Nephron progenitor cell (in vitro differentiated cells): ENCODE results near the gene MASTL.
"Not testable (repeated sequence)": the region's sequence is repeated elsewhere in the genome, so short reads cannot be mapped to it uniquely, and the experiment has no call there.

Source experiments
- DNase-seq: peaks from one replicate; pipeline ENCODE4 v3.0.0; 2021
- H3K27ac Mint-ChIP-seq: 2 replicates; pipeline ENCODE4 v1.8.0; 2021; ENCODE audit warnings: mild to moderate bottlenecking, moderate library complexity, mixed read lengths
- H3K27me3 Mint-ChIP-seq: 2 replicates; pipeline ENCODE4 v1.8.0; 2021; ENCODE audit warnings: mild to moderate bottlenecking, low read depth, mixed read lengths; ENCODE audit not compliant: poor library complexity
- H3K36me3 Mint-ChIP-seq: 2 replicates; pipeline ENCODE4 v1.8.0; 2021; ENCODE audit warnings: low read depth, mixed read lengths
- H3K4me1 Mint-ChIP-seq: 2 replicates; pipeline ENCODE4 v1.8.0; 2021; ENCODE audit warnings: mixed read lengths
- H3K4me3 Mint-ChIP-seq: 2 replicates; pipeline ENCODE4 v1.8.0; 2021; ENCODE audit warnings: mild to moderate bottlenecking, moderate library complexity, mixed read lengths
- H3K9me3 Mint-ChIP-seq: 2 replicates; pipeline ENCODE4 v1.8.0; 2021; ENCODE audit warnings: mild to moderate bottlenecking, moderate library complexity, mixed read lengths
- CTCF ChIP-seq: fragments of 200-600 bp; sonication (generic); IDR thresholded peaks from 2 replicates; pipeline ENCODE4 v1.5.0; 2021; ENCODE audit warnings: antibody characterized with exemption

Gene MASTL

GRCh38 chr10:27147701-27148100 is 7.5 kb upstream of the MASTL start:
- no peak for DNase-seq
- H3K4me1 Mint-ChIP-seq: peaks cover 14% of the 10 kb centered on the region
- no peak overlapping the region for H3K27ac Mint-ChIP-seq
- H3K9me3 Mint-ChIP-seq: no peaks in the 10 kb centered on the region
- peaks cover 83% of the 10 kb centered on the region for H3K36me3 Mint-ChIP-seq
- H3K4me3 Mint-ChIP-seq: no peak overlapping the region
- TF ChIP-seq CTCF: no peak
- no peaks in the 10 kb centered on the region for H3K27me3 Mint-ChIP-seq

- TF ChIP-seq CTCF: no peak
- peaks cover 63% of the 10 kb centered on the region for H3K36me3 Mint-ChIP-seq
- no peak overlapping the region for H3K27ac Mint-ChIP-seq
Observed at GRCh38 chr10:27150261-27150660, 4.9 kb upstream of the MASTL start.

GRCh38 chr10:27152687-27153086 is 2.5 kb upstream of the MASTL start:
- no peak for DNase-seq
- Mint-ChIP-seq H3K27me3 (peaks cover 3% of the 10 kb centered on the region), H3K27ac (no peak overlapping the region), H3K36me3 (peaks cover 46% of the 10 kb centered on the region), H3K9me3 (no peaks in the 10 kb centered on the region), H3K4me1 (peaks cover 46% of the 10 kb centered on the region), H3K4me3 (peak overlapping the region; percentile 100)
- TF ChIP-seq CTCF: no peak

More at GRCh38 chr10:27150261-27150660, 4.9 kb upstream of the MASTL start:
- peaks cover 26% of the 10 kb centered on the region for H3K4me1 Mint-ChIP-seq
- no peaks in the 10 kb centered on the region for H3K9me3 Mint-ChIP-seq
- H3K4me3 Mint-ChIP-seq: peak overlapping the region; percentile 18
- DNase-seq: no peak
- peaks cover 3% of the 10 kb centered on the region for H3K27me3 Mint-ChIP-seq

- peaks cover 3% of the 10 kb centered on the region for H3K27me3 Mint-ChIP-seq
Observed at GRCh38 chr10:27153329-27153728, 1.8 kb upstream of the MASTL start.

GRCh38 chr10:27153845-27154193 is 1.3 kb upstream of the MASTL start:
- H3K9me3 Mint-ChIP-seq: no peaks in the 10 kb centered on the region
- H3K4me1 Mint-ChIP-seq: peaks cover 52% of the 10 kb centered on the region
- peaks cover 3% of the 10 kb centered on the region for H3K27me3 Mint-ChIP-seq
- H3K27ac Mint-ChIP-seq: peak overlapping the region; percentile 100
- DNase-seq: no peak
- TF ChIP-seq CTCF: no peak
- peaks cover 45% of the 10 kb centered on the region for H3K36me3 Mint-ChIP-seq
- H3K4me3 Mint-ChIP-seq: peak overlapping the region; percentile 100

More at GRCh38 chr10:27153329-27153728, 1.8 kb upstream of the MASTL start:
- DNase-seq: no peak
- Mint-ChIP-seq H3K27ac (peak overlapping the region; percentile 100), H3K36me3 (peaks cover 46% of the 10 kb centered on the region), H3K4me1 (peaks cover 52% of the 10 kb centered on the region), H3K4me3 (peak overlapping the region; percentile 100), H3K9me3 (no peaks in the 10 kb centered on the region)
- no peak for TF ChIP-seq CTCF

- not testable (repeated sequence) for DNase-seq, H3K9me3 Mint-ChIP-seq, H3K27me3 Mint-ChIP-seq, H3K27ac Mint-ChIP-seq
- H3K36me3 Mint-ChIP-seq: peaks cover 42% of the 10 kb centered on the region
- H3K4me1 Mint-ChIP-seq: peaks cover 48% of the 10 kb centered on the region
- peak overlapping the region; percentile 100 for H3K4me3 Mint-ChIP-seq
Observed at GRCh38 chr10:27156566-27156965, 1.4 kb downstream of the MASTL start.
